ENCODE data around the gene STX7.
A peak's percentile ranks its signal among the peaks of the same experiment; 100 is the strongest.

STX7 gene

GRCh38 chr6:132412656-132413498 is 100.0 kb downstream of the STX7 start:
- DNase-seq: no peak

- DNase-seq: no peak
These were observed 101.6 kb downstream of the STX7 start for GRCh38 chr6:132411296-132411695.

GRCh38 chr6:132410830-132411229 is 102.1 kb downstream of the STX7 start:
- DNase-seq: no peak

GRCh38 chr6:132405143-132405915 is 107.6 kb downstream of the STX7 start:
- no peak for DNase-seq

- DNase-seq: no peak
These were observed 108.2 kb downstream of the STX7 start for GRCh38 chr6:132404736-132405135.

- no peak for DNase-seq
These were observed 108.6 kb downstream of the STX7 start for GRCh38 chr6:132404330-132404729.

GRCh38 chr6:132401618-132402285 is 111.2 kb downstream of the STX7 start:
- no peak for DNase-seq

GRCh38 chr6:132400883-132401617 is 111.9 kb downstream of the STX7 start, which contains the start of gene MOXD1:
MOXD1 (minus strand) TSS chr6:132401475; CDS start chr6:132401426, 49 bp downstream.
- peak; percentile 78 for DNase-seq

- no peak for DNase-seq
These were observed 112.4 kb downstream of the STX7 start for GRCh38 chr6:132400555-132400882.

- no peak for DNase-seq
These were observed 113.4 kb downstream of the STX7 start for GRCh38 chr6:132399376-132400074.
